ENCODE measurements around the gene PIK3C3. TPM values are rescaled to one million over a fixed set of nuclear protein-coding genes. Genes with fewer than 3 reads are reported as not detected.
"Not testable (repeated sequence)": the region's sequence is repeated elsewhere in the genome, so short reads cannot be mapped to it uniquely, and the experiment has no call there.

The PIK3C3 gene
- total RNA-seq, 2 experiments from 2014 or later: 42.5 to 45.1 TPM

DNA sequence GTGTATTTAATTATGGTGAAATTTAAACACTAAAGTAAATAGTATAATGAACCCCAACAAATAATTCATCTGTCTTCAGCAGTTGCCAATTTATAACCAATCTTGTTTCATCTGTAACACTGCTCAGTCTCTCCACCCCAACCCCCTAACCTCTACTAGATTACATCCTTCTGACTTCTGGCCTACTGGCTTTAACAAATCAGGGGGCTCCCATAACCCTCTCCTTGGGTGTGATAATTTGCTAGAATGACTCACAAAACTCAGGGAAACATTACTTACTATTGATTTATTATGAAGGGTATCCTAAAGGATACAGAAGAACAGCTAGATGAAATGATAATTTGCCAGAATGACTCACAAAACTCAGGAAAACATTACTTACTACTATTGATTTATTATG is 50.7 kb downstream of the PIK3C3 start:
- no peak for DNase-seq
- H3K27ac Mint-ChIP-seq: no peak overlapping the region
- ChIA-PET CTCF (no interaction called here), POLR2A (no interaction called here)
- no peak overlapping the region for H3K4me3 Mint-ChIP-seq
- H3K9me3 Mint-ChIP-seq: no peaks in the 10 kb centered on the region
- peaks cover 56% of the 10 kb centered on the region for H3K36me3 Mint-ChIP-seq (ENCODE audit: low read depth)
- H3K4me1 Mint-ChIP-seq: peaks cover 3% of the 10 kb centered on the region
- no peaks in the 10 kb centered on the region for H3K27me3 Mint-ChIP-seq

GRCh38 chr18:42009457-42009856 is 54.4 kb downstream of the PIK3C3 start:
- DNase-seq, CTCF ChIA-PET: not testable (repeated sequence)
- peaks cover 50% of the 10 kb centered on the region for H3K36me3 Mint-ChIP-seq (ENCODE audit: low read depth)

DNA sequence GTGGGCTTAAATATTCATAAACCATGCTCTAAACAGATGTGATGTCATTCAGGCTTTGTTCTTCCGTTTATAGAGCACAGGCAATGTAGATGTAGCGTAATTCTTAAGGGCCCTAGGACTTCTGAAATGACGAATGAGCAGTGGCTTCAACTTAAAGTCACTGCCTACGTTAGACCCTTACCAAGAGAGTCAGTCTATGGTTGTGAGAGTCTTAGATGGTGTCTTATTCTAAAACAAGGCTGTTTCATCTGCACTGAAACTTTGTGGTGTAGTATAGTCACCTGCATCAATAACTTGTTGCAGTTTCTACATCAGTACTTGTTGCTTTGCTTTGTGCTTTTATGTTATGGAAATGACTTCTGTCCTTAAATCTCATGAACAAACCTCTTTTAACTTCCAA is 56.0 kb downstream of the PIK3C3 start:
- no peaks in the 10 kb centered on the region for H3K9me3 Mint-ChIP-seq
- H3K4me3 Mint-ChIP-seq: no peak overlapping the region
- peaks cover 46% of the 10 kb centered on the region for H3K36me3 Mint-ChIP-seq (ENCODE audit: low read depth)
- no peaks in the 10 kb centered on the region for H3K27me3 Mint-ChIP-seq
- H3K4me1 Mint-ChIP-seq: peaks cover 8% of the 10 kb centered on the region
- DNase-seq: no peak
- POLR2A ChIA-PET: no interaction called here
- H3K27ac Mint-ChIP-seq: no peak overlapping the region
- CTCF ChIA-PET: no interaction called here

More at GRCh38 chr18:42009457-42009856, 54.4 kb downstream of the PIK3C3 start:
- POLR2A ChIA-PET, H3K27me3 Mint-ChIP-seq, H3K27ac Mint-ChIP-seq, H3K4me3 Mint-ChIP-seq, H3K9me3 Mint-ChIP-seq, H3K4me1 Mint-ChIP-seq: not testable (repeated sequence)

- peaks cover 2% of the 10 kb centered on the region for H3K4me1 Mint-ChIP-seq
- CTCF ChIA-PET: interaction anchor here (1.6 to 2.1 kb wide), 2 partner anchors 9 to 41 kb away, joined by 3 to 7 read pairs; no protein-coding TSS in a partner anchor
- peaks cover 36% of the 10 kb centered on the region for H3K36me3 Mint-ChIP-seq (ENCODE audit: low read depth)
- no peak for DNase-seq
- H3K9me3 Mint-ChIP-seq: no peaks in the 10 kb centered on the region
- H3K27me3 Mint-ChIP-seq: no peaks in the 10 kb centered on the region
- POLR2A ChIA-PET: interaction anchor here (0.5 kb wide), 1 partner anchor 11 kb away, joined by 3 read pairs; no protein-coding TSS in a partner anchor
- no peak overlapping the region for H3K27ac Mint-ChIP-seq
- no peak overlapping the region for H3K4me3 Mint-ChIP-seq
Measured at GRCh38 chr18:42018831-42019230, 63.8 kb downstream of the PIK3C3 start.

GRCh38 chr18:42024131-42024530 is 69.1 kb downstream of the PIK3C3 start:
- Mint-ChIP-seq H3K27me3 (no peaks in the 10 kb centered on the region), H3K27ac (no peak overlapping the region), H3K4me1 (peaks cover 23% of the 10 kb centered on the region), H3K9me3 (no peaks in the 10 kb centered on the region), H3K4me3 (no peak overlapping the region), H3K36me3 (ENCODE audit: low read depth) (peaks cover 19% of the 10 kb centered on the region)
- ChIA-PET CTCF (interaction anchor here (0.6 kb wide), 1 partner anchor 214 kb away, joined by 3 read pairs; no protein-coding TSS in a partner anchor), POLR2A (no interaction called here)
- no peak for DNase-seq

- CTCF ChIA-PET: interaction anchor here (1.7 kb wide), 1 partner anchor 43 kb away, joined by 3 read pairs; no protein-coding TSS in a partner anchor
- peaks cover 23% of the 10 kb centered on the region for H3K4me1 Mint-ChIP-seq
- POLR2A ChIA-PET: no interaction called here
Measured at GRCh38 chr18:42025491-42025890, 70.5 kb downstream of the PIK3C3 start.

GRCh38 chr18:42025974-42026625 is 71.1 kb downstream of the PIK3C3 start:
- CTCF ChIA-PET: interaction anchor here (1.7 kb wide), 1 partner anchor 44 kb away, joined by 3 read pairs; no protein-coding TSS in a partner anchor
- POLR2A ChIA-PET: no interaction called here
- H3K9me3 Mint-ChIP-seq: no peaks in the 10 kb centered on the region
- peaks cover 26% of the 10 kb centered on the region for H3K36me3 Mint-ChIP-seq (ENCODE audit: low read depth)
- DNase-seq: no peak
- no peak overlapping the region for H3K4me3 Mint-ChIP-seq
- H3K4me1 Mint-ChIP-seq: peaks cover 23% of the 10 kb centered on the region
- no peaks in the 10 kb centered on the region for H3K27me3 Mint-ChIP-seq
- no peak overlapping the region for H3K27ac Mint-ChIP-seq

More at GRCh38 chr18:42025491-42025890, 70.5 kb downstream of the PIK3C3 start:
- H3K27ac Mint-ChIP-seq: no peak overlapping the region
- DNase-seq: no peak
- peaks cover 24% of the 10 kb centered on the region for H3K36me3 Mint-ChIP-seq (ENCODE audit: low read depth)
- no peaks in the 10 kb centered on the region for H3K27me3 Mint-ChIP-seq
- no peaks in the 10 kb centered on the region for H3K9me3 Mint-ChIP-seq
- no peak overlapping the region for H3K4me3 Mint-ChIP-seq

GRCh38 chr18:42028247-42028832 is 73.3 kb downstream of the PIK3C3 start:
- no peaks in the 10 kb centered on the region for H3K27me3 Mint-ChIP-seq
- ChIA-PET POLR2A (no interaction called here), CTCF (interaction anchor here (1.1 to 1.9 kb wide), 8 partner anchors 10 to 85 kb away, joined by 4 to 8 read pairs (median 6); no protein-coding TSS in a partner anchor)
- peaks cover 24% of the 10 kb centered on the region for H3K36me3 Mint-ChIP-seq (ENCODE audit: low read depth)
- H3K4me1 Mint-ChIP-seq: peaks cover 23% of the 10 kb centered on the region
- no peak overlapping the region for H3K4me3 Mint-ChIP-seq
- peak; percentile 26 for DNase-seq
- no peak overlapping the region for H3K27ac Mint-ChIP-seq
- H3K9me3 Mint-ChIP-seq: no peaks in the 10 kb centered on the region

GRCh38 chr18:42029092-42029491 is 74.1 kb downstream of the PIK3C3 start:
- H3K27me3 Mint-ChIP-seq: no peaks in the 10 kb centered on the region
- H3K4me3 Mint-ChIP-seq: no peak overlapping the region
- DNase-seq: no peak
- POLR2A ChIA-PET: interaction anchor here (0.6 kb wide), 1 partner anchor 10 kb away, joined by 3 read pairs; no protein-coding TSS in a partner anchor
- peaks cover 28% of the 10 kb centered on the region for H3K36me3 Mint-ChIP-seq (ENCODE audit: low read depth)
- H3K9me3 Mint-ChIP-seq: no peaks in the 10 kb centered on the region
- H3K4me1 Mint-ChIP-seq: peaks cover 18% of the 10 kb centered on the region
- H3K27ac Mint-ChIP-seq: no peak overlapping the region
- CTCF ChIA-PET: no interaction called here

GRCh38 chr18:42030586-42031182 is 75.7 kb downstream of the PIK3C3 start:
- CTCF ChIA-PET: no interaction called here
- no peaks in the 10 kb centered on the region for H3K9me3 Mint-ChIP-seq
- no peak overlapping the region for H3K27ac Mint-ChIP-seq
- no peak overlapping the region for H3K4me3 Mint-ChIP-seq
- no peak for DNase-seq
- H3K36me3 Mint-ChIP-seq (ENCODE audit: low read depth): peaks cover 25% of the 10 kb centered on the region
- POLR2A ChIA-PET: no interaction called here
- no peaks in the 10 kb centered on the region for H3K27me3 Mint-ChIP-seq
- H3K4me1 Mint-ChIP-seq: peaks cover 7% of the 10 kb centered on the region

DNA sequence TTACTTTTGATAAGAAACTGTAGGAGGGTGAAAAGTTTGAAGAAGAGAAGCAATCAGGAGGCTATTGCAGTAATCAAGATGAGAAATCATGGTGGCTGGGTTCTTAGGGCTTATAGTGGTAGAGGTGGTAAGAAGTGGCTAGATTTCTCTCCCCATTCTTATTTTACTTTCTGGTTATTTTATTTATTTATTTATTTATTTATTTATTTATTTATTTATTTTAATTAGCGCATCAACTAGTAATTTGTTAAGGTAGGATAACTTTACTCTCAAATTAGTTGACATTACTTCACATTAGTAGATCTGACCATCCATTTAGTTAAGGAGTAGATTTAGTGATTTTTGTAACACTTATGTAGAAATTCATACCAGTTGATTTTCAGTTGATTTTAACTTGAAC is 77.4 kb downstream of the PIK3C3 start:
- no peak overlapping the region for H3K4me3 Mint-ChIP-seq
- H3K36me3 Mint-ChIP-seq (ENCODE audit: low read depth): peaks cover 26% of the 10 kb centered on the region
- ChIA-PET CTCF (no interaction called here), POLR2A (no interaction called here)
- H3K27me3 Mint-ChIP-seq: no peaks in the 10 kb centered on the region
- no peak for DNase-seq
- no peak overlapping the region for H3K27ac Mint-ChIP-seq
- no peaks in the 10 kb centered on the region for H3K9me3 Mint-ChIP-seq
- H3K4me1 Mint-ChIP-seq: peaks cover 3% of the 10 kb centered on the region

- no peaks in the 10 kb centered on the region for H3K9me3 Mint-ChIP-seq
- no peak overlapping the region for H3K4me3 Mint-ChIP-seq
- no peaks in the 10 kb centered on the region for H3K27me3 Mint-ChIP-seq
- peaks cover 31% of the 10 kb centered on the region for H3K36me3 Mint-ChIP-seq (ENCODE audit: low read depth)
- peaks cover 3% of the 10 kb centered on the region for H3K4me1 Mint-ChIP-seq
- ChIA-PET CTCF (no interaction called here), POLR2A (no interaction called here)
- no peak overlapping the region for H3K27ac Mint-ChIP-seq
- no peak for DNase-seq
Measured at GRCh38 chr18:42033137-42033810, 78.2 kb downstream of the PIK3C3 start.

GRCh38 chr18:42038936-42039335 is 83.9 kb downstream of the PIK3C3 start:
- Mint-ChIP-seq H3K4me3 (no peak overlapping the region), H3K4me1 (peaks cover 8% of the 10 kb centered on the region), H3K36me3 (ENCODE audit: low read depth) (peaks cover 36% of the 10 kb centered on the region), H3K27me3 (no peaks in the 10 kb centered on the region), H3K27ac (no peak overlapping the region), H3K9me3 (no peaks in the 10 kb centered on the region)
- ChIA-PET POLR2A (no interaction called here), CTCF (interaction anchor here (2.4 kb wide), 1 partner anchor 11 kb away, joined by 8 read pairs; no protein-coding TSS in a partner anchor)
- DNase-seq: no peak
